K562 (cell line): ENCODE data around the gene TRIM25. TPM values are rescaled to one million over a fixed set of nuclear protein-coding genes. Genes with fewer than 3 reads are reported as not detected.

Experiments used
- ARNT ChIP-seq, 2 experiments: fragments of 450-650 bp; IDR thresholded peaks; 2 replicates each; pipeline ENCODE4 v1.6.1; 2016; ENCODE audit warnings: mild to moderate bottlenecking in 1 of 2
- ASH1L ChIP-seq: fragments of 450-650 bp; IDR thresholded peaks from 2 replicates; pipeline ENCODE4 v1.6.1; 2018; ENCODE audit warnings: borderline replicate concordance, mild to moderate bottlenecking, low read depth; ENCODE audit not compliant: partially characterized antibody
- HLTF ChIP-seq: fragments of 450-650 bp; IDR thresholded peaks from 2 replicates; pipeline ENCODE4 v1.6.1; 2016
- KDM5B ChIP-seq: fragments of 200-600 bp; sonication (generic); IDR thresholded peaks from 2 replicates; pipeline ENCODE4 v1.6.1; 2012; ENCODE audit warnings: low read depth, mild to moderate bottlenecking, moderate library complexity, low read length, control low read depth, inconsistent platforms; ENCODE audit not compliant: insufficient replicate concordance
- LEF1 ChIP-seq: fragments of 450-650 bp; IDR thresholded peaks from 2 replicates; pipeline ENCODE4 v1.6.1; 2016; ENCODE audit warnings: mild to moderate bottlenecking
- MIER1 ChIP-seq: fragments of 450-650 bp; IDR thresholded peaks from 2 replicates; pipeline ENCODE4 v1.6.1; 2016; ENCODE audit warnings: antibody characterized with exemption, mild to moderate bottlenecking, low read depth
- MTF1 ChIP-seq: fragments of 250-450 bp; sonication (Bioruptor Pico); IDR thresholded peaks from 2 replicates; pipeline ENCODE4 v1.9.0; 2021; ENCODE audit warnings: moderate library complexity, mild to moderate bottlenecking, inconsistent platforms, borderline replicate concordance
- PML ChIP-seq: IDR thresholded peaks from 2 replicates; pipeline ENCODE4 v1.6.1; 2012; ENCODE audit warnings: low read length, inconsistent platforms
- SMAD4 ChIP-seq: fragments of 250-450 bp; sonication (Bioruptor Pico); conservative IDR thresholded peaks from 2 replicates; pipeline ENCODE4 v1.8.0; 2021; ENCODE audit warnings: inconsistent platforms, mild to moderate bottlenecking, moderate library complexity
- SMC3 ChIP-seq: conservative IDR thresholded peaks from 2 replicates; pipeline ENCODE4 v1.6.1; 2011; ENCODE audit warnings: low read depth, low read length, improper control_type of control experiment; ENCODE audit not compliant: insufficient read depth
- SREBF2 ChIP-seq: sonication (generic); formaldehyde crosslinking; IDR thresholded peaks from 2 replicates; pipeline ENCODE4 v1.4.0; 2020; ENCODE audit warnings: mild to moderate bottlenecking, missing genetic modification reagents
- TEAD4 ChIP-seq, 2 experiments: sonication (generic) in 1 of 2; formaldehyde crosslinking in 1 of 2; IDR thresholded peaks; 2 replicates each; pipeline versions ENCODE4 v1.6.1 to v1.8.0; 2012 to 2022; ENCODE audit warnings: borderline replicate concordance in 1 of 2, inconsistent platforms in 1 of 2, low read length in 1 of 2, mild to moderate bottlenecking in 1 of 2, missing genetic modification reagents in 1 of 2
- ZBTB1 ChIP-seq: sonication (generic); formaldehyde crosslinking; IDR thresholded peaks from 2 replicates; pipeline ENCODE4 v1.8.1; 2023; ENCODE audit warnings: missing genetic modification reagents, low read depth, mild to moderate bottlenecking, borderline replicate concordance
- ZMIZ1 ChIP-seq, 2 experiments: fragments of 150-350 bp in 1 of 2; IDR thresholded peaks; 2 replicates each; pipeline ENCODE4 v1.6.1; 2012 to 2016; ENCODE audit warnings: low read depth in 2 of 2, low read length in 2 of 2, mild to moderate bottlenecking in 1 of 2, moderate library complexity in 1 of 2
- ZNF347 ChIP-seq: fragments of 450-650 bp; formaldehyde crosslinking; IDR thresholded peaks from 2 replicates; pipeline ENCODE4 v1.4.0; 2020; ENCODE audit warnings: low read depth, mild to moderate bottlenecking, moderate library complexity
- ZNF561 ChIP-seq: fragments of 450-650 bp; formaldehyde crosslinking; conservative IDR thresholded peaks from 2 replicates; pipeline ENCODE4 v1.4.0; 2020; ENCODE audit warnings: mild to moderate bottlenecking, moderate library complexity
- ZSCAN32 ChIP-seq: fragments of 450-650 bp; formaldehyde crosslinking; IDR thresholded peaks from 2 replicates; pipeline ENCODE4 v1.4.0; 2020; ENCODE audit warnings: mild to moderate bottlenecking, moderate library complexity
- polyA plus RNA-seq, 8 experiments: library from polyadenylated mRNA; depleted of rRNA in 4 of 8; stranded (reverse) in 5 of 8; unstranded in 3 of 8; fragments of >200 nt; fragmentation: Nextera tagmentation in 2 of 8; fragmentation: Illumina TruSeq in 1 of 8; extraction: Ambion mirVana in 2 of 8; extraction: Trizol in 1 of 8; gene quantifications; 2 replicates each; pipeline versions ENCODE4 v1.2.1 to v1.2.3, GENCODE V29; 2011 to 2014; ENCODE audit warnings: inconsistent platforms in 1 of 8, missing spikeins in 1 of 8
- total RNA-seq, 7 experiments: library from RNA; depleted of rRNA in 6 of 7; stranded (reverse); fragments of >200 nt in 6 of 7; fragmentation: Illumina TruSeq in 2 of 7; extraction: Trizol in 2 of 7; gene quantifications; 2 replicates each; pipeline versions ENCODE4 v1.2.1 to v1.2.3, GENCODE V29; 2011 to 2021; ENCODE audit warnings: low replicate concordance in 1 of 7
- TF ChIP-seq, protein P1 (sequence below), 2 experiments: fragments of 450-650 bp in 1 of 2; sonication (generic) in 1 of 2; formaldehyde crosslinking; conservative IDR thresholded peaks; 2 replicates each; pipeline versions ENCODE4 v1.4.0 to v1.8.1; 2020 to 2022; ENCODE audit warnings: mild to moderate bottlenecking in 1 of 2, missing genetic modification reagents in 1 of 2
- TF ChIP-seq, protein P2 (sequence below): fragments of 450-650 bp; formaldehyde crosslinking; IDR thresholded peaks from 2 replicates; pipeline ENCODE4 v1.4.0; 2020; ENCODE audit warnings: mild to moderate bottlenecking, moderate library complexity
- TF ChIP-seq, protein P3 (sequence below): fragments of 450-650 bp; IDR thresholded peaks from 2 replicates; pipeline ENCODE4 v1.6.1; 2018; ENCODE audit warnings: mild to moderate bottlenecking, low read depth; ENCODE audit not compliant: partially characterized antibody

The TRIM25 gene
- total and polyA plus RNA-seq, 9 of the 15 experiments (the other 6 are each of a cell fraction or from before 2014, with no cell fraction given) = 5.9 to 49.5 (median 24.5) TPM

GRCh38 chr17:56913867-56914580 is at the start of gene TRIM25 (continued):
- peak in 1 of 2 experiments; percentile 80; a peak in 1 of 4 replicates for TF ChIP-seq ZMIZ1 (IDR thresholded peaks at IDR 0.05; ENCODE audit: low read depth in 2 of 2, low read length in 2 of 2)
- TF ChIP-seq ARNT (IDR thresholded peaks at IDR 0.05) = no peak
- peak; percentile 77; the same call in 1 of the 2 replicates for TF ChIP-seq PML
- TF ChIP-seq ASH1L = no peak
- peak; percentile 75; the same call in 1 of the 2 replicates for TF ChIP-seq SMAD4
- TF ChIP-seq SREBF2 (CRISPR knock-in tag) = no peak; the same call in 1 of the 2 replicates
- no peak for TF ChIP-seq ZSCAN32
- TF ChIP-seq MTF1 = no peak
- TF ChIP-seq, protein P1, sequence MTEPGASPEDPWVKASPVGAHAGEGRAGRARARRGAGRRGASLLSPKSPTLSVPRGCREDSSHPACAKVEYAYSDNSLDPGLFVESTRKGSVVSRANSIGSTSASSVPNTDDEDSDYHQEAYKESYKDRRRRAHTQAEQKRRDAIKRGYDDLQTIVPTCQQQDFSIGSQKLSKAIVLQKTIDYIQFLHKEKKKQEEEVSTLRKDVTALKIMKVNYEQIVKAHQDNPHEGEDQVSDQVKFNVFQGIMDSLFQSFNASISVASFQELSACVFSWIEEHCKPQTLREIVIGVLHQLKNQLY (CRISPR knock-in tag; conservative IDR thresholded peaks at IDR 0.05) = 0 out of 4 replicates have a peak, but pooled peaks of 1 of the 2 experiments have one; percentile 70
- TF ChIP-seq, protein P2, sequence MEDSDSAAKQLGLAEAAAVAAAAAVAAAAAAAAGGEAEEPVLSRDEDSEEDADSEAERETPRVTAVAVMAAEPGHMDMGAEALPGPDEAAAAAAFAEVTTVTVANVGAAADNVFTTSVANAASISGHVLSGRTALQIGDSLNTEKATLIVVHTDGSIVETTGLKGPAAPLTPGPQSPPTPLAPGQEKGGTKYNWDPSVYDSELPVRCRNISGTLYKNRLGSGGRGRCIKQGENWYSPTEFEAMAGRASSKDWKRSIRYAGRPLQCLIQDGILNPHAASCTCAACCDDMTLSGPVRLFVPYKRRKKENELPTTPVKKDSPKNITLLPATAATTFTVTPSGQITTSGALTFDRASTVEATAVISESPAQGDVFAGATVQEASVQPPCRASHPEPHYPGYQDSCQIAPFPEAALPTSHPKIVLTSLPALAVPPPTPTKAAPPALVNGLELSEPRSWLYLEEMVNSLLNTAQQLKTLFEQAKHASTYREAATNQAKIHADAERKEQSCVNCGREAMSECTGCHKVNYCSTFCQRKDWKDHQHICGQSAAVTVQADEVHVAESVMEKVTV (CRISPR knock-in tag) = peak; percentile 28; the same call in 1 of the 2 replicates
- TF ChIP-seq MIER1 = no peak
- peak; percentile 97 for TF ChIP-seq KDM5B
- TF ChIP-seq SMC3 = no peak
- TF ChIP-seq, protein P3, sequence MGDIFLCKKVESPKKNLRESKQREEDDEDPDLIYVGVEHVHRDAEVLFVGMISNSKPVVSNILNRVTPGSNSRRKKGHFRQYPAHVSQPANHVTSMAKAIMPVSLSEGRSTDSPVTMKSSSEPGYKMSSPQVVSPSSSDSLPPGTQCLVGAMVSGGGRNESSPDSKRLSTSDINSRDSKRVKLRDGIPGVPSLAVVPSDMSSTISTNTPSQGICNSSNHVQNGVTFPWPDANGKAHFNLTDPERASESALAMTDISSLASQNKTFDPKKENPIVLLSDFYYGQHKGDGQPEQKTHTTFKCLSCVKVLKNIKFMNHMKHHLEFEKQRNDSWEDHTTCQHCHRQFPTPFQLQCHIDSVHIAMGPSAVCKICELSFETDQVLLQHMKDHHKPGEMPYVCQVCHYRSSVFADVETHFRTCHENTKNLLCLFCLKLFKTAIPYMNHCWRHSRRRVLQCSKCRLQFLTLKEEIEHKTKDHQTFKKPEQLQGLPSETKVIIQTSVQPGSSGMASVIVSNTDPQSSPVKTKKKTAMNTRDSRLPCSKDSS = no peak
- TF ChIP-seq LEF1 = no peak
- TF ChIP-seq TEAD4 (IDR thresholded peaks at IDR 0.05; ENCODE audit: low read length) = no peak
- no peak for TF ChIP-seq TEAD4 (CRISPR knock-in tag; IDR thresholded peaks at IDR 0.05; ENCODE audit: borderline replicate concordance)
- no peak for TF ChIP-seq ZNF347 (CRISPR knock-in tag)
- no peak for TF ChIP-seq ZBTB1 (CRISPR knock-in tag)
- TF ChIP-seq ZNF561 (CRISPR knock-in tag) = no peak
- TF ChIP-seq HLTF = no peak
